HL-60 (cell line): ENCODE measurements around the gene RRAGD.

ENCODE experiments used
- GABPA ChIP-seq: IDR thresholded peaks from 2 replicates; pipeline ENCODE4 v1.6.1; 2012; ENCODE audit warnings: low read depth
- TF ChIP-seq, protein P1 (sequence below): IDR thresholded peaks from one replicate; pipeline ENCODE4 v1.5.1; 2011; ENCODE audit warnings: low read length, control low read depth, inconsistent platforms; ENCODE audit not compliant: insufficient read depth

- TF ChIP-seq, protein P1, sequence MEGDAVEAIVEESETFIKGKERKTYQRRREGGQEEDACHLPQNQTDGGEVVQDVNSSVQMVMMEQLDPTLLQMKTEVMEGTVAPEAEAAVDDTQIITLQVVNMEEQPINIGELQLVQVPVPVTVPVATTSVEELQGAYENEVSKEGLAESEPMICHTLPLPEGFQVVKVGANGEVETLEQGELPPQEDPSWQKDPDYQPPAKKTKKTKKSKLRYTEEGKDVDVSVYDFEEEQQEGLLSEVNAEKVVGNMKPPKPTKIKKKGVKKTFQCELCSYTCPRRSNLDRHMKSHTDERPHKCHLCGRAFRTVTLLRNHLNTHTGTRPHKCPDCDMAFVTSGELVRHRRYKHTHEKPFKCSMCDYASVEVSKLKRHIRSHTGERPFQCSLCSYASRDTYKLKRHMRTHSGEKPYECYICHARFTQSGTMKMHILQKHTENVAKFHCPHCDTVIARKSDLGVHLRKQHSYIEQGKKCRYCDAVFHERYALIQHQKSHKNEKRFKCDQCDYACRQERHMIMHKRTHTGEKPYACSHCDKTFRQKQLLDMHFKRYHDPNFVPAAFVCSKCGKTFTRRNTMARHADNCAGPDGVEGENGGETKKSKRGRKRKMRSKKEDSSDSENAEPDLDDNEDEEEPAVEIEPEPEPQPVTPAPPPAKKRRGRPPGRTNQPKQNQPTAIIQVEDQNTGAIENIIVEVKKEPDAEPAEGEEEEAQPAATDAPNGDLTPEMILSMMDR, result no peak
- no peak for TF ChIP-seq GABPA
These were observed at the start of gene RRAGD for GRCh38 chr6:89412071-89413005.
